Activated T-cell treated with anti-CD3 and anti-CD28 coated beads, Interleukin-2, amount 50 U/mL, for 24 hours (primary cell): ENCODE measurements around the gene ZNF513.

Source experiments
- DNase-seq: peaks from one replicate; pipeline ENCODE4 v3.0.0-alpha.2; 2020
- H3K27ac Mint-ChIP-seq: 2 replicates; pipeline ENCODE4 v1.8.0; 2020; ENCODE audit warnings: mild to moderate bottlenecking, mixed read lengths
- H3K27me3 Mint-ChIP-seq: 2 replicates; pipeline ENCODE4 v1.8.0; 2020; ENCODE audit warnings: mixed read lengths
- H3K36me3 Mint-ChIP-seq: 2 replicates; pipeline ENCODE4 v1.8.0; 2020; ENCODE audit warnings: low read depth, mixed read lengths
- H3K4me1 Mint-ChIP-seq: 2 replicates; pipeline ENCODE4 v1.8.0; 2020; ENCODE audit warnings: low read depth, mixed read lengths
- H3K4me3 Mint-ChIP-seq: 2 replicates; pipeline ENCODE4 v1.8.0; 2020; ENCODE audit warnings: mild to moderate bottlenecking, moderate library complexity, mixed read lengths
- H3K9me3 Mint-ChIP-seq: 2 replicates; pipeline ENCODE4 v1.8.0; 2020; ENCODE audit warnings: mixed read lengths

The ZNF513 gene

GRCh38 chr2:27376151-27376865, 4.2 kb downstream of the ZNF513 start:
- Mint-ChIP-seq H3K9me3 (no peaks in the 10 kb centered on the region), H3K27ac (peak overlapping the region; percentile 83), H3K4me3 (no peak overlapping the region), H3K4me1 (peaks cover 58% of the 10 kb centered on the region), H3K36me3 (peaks cover 96% of the 10 kb centered on the region), H3K27me3 (no peaks in the 10 kb centered on the region)
- DNase-seq: no peak

- peak overlapping the region; percentile 83 for H3K27ac Mint-ChIP-seq
- H3K9me3 Mint-ChIP-seq: no peaks in the 10 kb centered on the region
- peaks cover 52% of the 10 kb centered on the region for H3K4me1 Mint-ChIP-seq
- no peak for DNase-seq
- H3K4me3 Mint-ChIP-seq: no peak overlapping the region
- H3K27me3 Mint-ChIP-seq: no peaks in the 10 kb centered on the region
- H3K36me3 Mint-ChIP-seq: peaks cover 94% of the 10 kb centered on the region
Measured at GRCh38 chr2:27375513-27376099, 4.9 kb downstream of the ZNF513 start.

- peaks cover 93% of the 10 kb centered on the region for H3K36me3 Mint-ChIP-seq
- peak overlapping the region; percentile 84 for H3K27ac Mint-ChIP-seq
- no peaks in the 10 kb centered on the region for H3K9me3 Mint-ChIP-seq
- peaks cover 49% of the 10 kb centered on the region for H3K4me1 Mint-ChIP-seq
- H3K4me3 Mint-ChIP-seq: no peak overlapping the region
- H3K27me3 Mint-ChIP-seq: no peaks in the 10 kb centered on the region
- no peak for DNase-seq
Measured at GRCh38 chr2:27373567-27373966, 7.0 kb downstream of the ZNF513 start.

DNA sequence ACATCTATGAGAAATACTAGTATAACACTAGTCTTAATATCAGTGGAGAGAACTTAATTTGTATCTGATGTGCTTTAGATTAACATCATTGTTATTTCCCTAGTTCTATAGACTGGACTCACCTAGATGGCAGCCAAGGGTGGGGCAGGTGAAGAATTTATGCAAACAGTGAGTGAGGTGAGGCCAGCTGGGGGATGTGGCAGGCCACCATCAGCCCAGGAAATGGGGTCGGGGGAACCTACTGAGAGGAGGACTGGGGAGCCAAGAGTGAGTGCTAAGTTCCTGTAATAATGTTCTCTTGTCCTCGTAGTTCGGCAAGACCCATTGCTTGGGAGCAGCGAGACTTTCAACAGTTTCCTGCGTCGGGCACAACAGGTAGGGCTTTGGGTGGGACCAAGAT, 7.6 kb downstream of the ZNF513 start:
- Mint-ChIP-seq H3K4me3 (peak overlapping the region; percentile 94), H3K9me3 (no peaks in the 10 kb centered on the region), H3K36me3 (peaks cover 93% of the 10 kb centered on the region), H3K4me1 (peaks cover 48% of the 10 kb centered on the region), H3K27me3 (no peaks in the 10 kb centered on the region), H3K27ac (peak overlapping the region; percentile 96)
- DNase-seq: no peak

GRCh38 chr2:27370816-27371620, 9.5 kb downstream of the ZNF513 start:
- H3K36me3 Mint-ChIP-seq: peaks cover 91% of the 10 kb centered on the region
- DNase-seq: peak; percentile 71
- peaks cover 51% of the 10 kb centered on the region for H3K4me1 Mint-ChIP-seq

GRCh38 chr2:27370026-27370815, 10.3 kb downstream of the ZNF513 start, which contains the start of the genes EIF2B4 and SNX17:
TSS of gene EIF2B4 (minus strand) at chr2:27370338. CDS start at chr2:27370314, 24 bp downstream.
TSS of gene SNX17 (plus strand) at chr2:27370616. CDS start at chr2:27370744, 128 bp downstream.
- peak; percentile 99 for DNase-seq
- H3K4me3 Mint-ChIP-seq: peak within 1 kb of the TSS; percentile 94
- no peaks in the 10 kb centered on the region for H3K9me3 Mint-ChIP-seq
- no peaks in the 10 kb centered on the region for H3K27me3 Mint-ChIP-seq
- peak within 1 kb of the TSS; percentile 96 for H3K27ac Mint-ChIP-seq
- H3K4me1 Mint-ChIP-seq: peaks cover 51% of the 10 kb centered on the region
- peaks cover 90% of the 10 kb centered on the region for H3K36me3 Mint-ChIP-seq

More at GRCh38 chr2:27370816-27371620, 9.5 kb downstream of the ZNF513 start:
- H3K4me3 Mint-ChIP-seq: peak overlapping the region; percentile 94
- H3K9me3 Mint-ChIP-seq: no peaks in the 10 kb centered on the region
- peak overlapping the region; percentile 96 for H3K27ac Mint-ChIP-seq
- H3K27me3 Mint-ChIP-seq: no peaks in the 10 kb centered on the region

DNA sequence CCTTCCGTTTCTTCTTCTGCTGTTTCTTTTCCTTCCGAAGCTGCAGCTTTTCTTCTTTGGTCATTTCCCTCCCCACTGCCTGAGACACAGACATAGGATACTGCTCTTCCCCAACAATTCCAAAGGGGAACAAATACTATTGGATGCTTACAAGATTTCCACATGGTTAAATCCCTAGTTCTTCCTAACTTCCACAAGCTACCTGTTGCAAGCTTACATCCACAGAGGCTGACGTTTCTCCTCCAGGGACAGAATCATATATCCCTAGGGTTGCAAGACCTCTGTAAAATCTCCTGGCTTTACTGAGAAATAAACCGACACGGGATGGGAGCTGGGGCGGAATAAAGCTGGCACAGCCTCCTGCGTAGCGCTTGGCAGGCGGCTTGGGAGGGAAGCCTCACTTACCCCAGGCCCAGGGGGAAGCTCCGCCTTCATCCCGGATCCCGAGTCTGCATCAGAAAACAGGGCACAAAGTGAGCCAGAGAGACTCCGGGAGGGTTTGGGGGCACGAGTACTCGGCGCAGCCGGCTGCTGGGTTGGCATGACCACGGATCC, 11.0 kb downstream of the ZNF513 start:
- peak overlapping the region; percentile 96 for H3K27ac Mint-ChIP-seq
- peaks cover 50% of the 10 kb centered on the region for H3K4me1 Mint-ChIP-seq
- H3K27me3 Mint-ChIP-seq: no peaks in the 10 kb centered on the region
- no peak for DNase-seq
- no peaks in the 10 kb centered on the region for H3K9me3 Mint-ChIP-seq
- peak overlapping the region; percentile 94 for H3K4me3 Mint-ChIP-seq
- H3K36me3 Mint-ChIP-seq: peaks cover 90% of the 10 kb centered on the region

DNA sequence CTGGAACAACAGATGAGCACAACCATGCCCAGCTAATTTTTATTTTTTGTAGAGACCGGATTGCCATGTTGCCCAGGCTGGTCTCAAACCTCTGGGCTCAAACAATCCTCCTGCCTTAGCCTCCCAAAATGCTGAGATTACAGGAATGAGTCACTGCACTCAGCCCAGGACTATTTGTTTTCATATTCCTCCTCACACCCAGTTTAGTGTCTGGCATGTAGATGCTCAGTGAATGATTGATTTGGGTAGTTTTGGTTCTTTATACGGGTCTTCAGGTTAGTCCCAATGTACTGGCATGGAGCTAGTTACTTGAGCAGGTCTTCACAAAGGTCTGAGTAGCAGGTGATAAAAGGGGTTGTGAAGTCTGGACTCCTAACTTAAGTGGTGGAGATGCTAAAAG, 16.6 kb downstream of the ZNF513 start:
- no peak for DNase-seq
- H3K27me3 Mint-ChIP-seq: no peaks in the 10 kb centered on the region
- H3K27ac Mint-ChIP-seq: peak overlapping the region; percentile 31
- H3K36me3 Mint-ChIP-seq: peaks cover 73% of the 10 kb centered on the region
- peaks cover 24% of the 10 kb centered on the region for H3K4me1 Mint-ChIP-seq
- no peak overlapping the region for H3K4me3 Mint-ChIP-seq
- no peaks in the 10 kb centered on the region for H3K9me3 Mint-ChIP-seq

GRCh38 chr2:27362678-27363420, 17.7 kb downstream of the ZNF513 start:
- H3K4me3 Mint-ChIP-seq: no peak overlapping the region
- no peaks in the 10 kb centered on the region for H3K9me3 Mint-ChIP-seq
- H3K36me3 Mint-ChIP-seq: peaks cover 73% of the 10 kb centered on the region
- no peaks in the 10 kb centered on the region for H3K27me3 Mint-ChIP-seq
- peaks cover 24% of the 10 kb centered on the region for H3K4me1 Mint-ChIP-seq
- peak overlapping the region; percentile 23 for H3K27ac Mint-ChIP-seq
- DNase-seq: no peak

- peaks cover 57% of the 10 kb centered on the region for H3K4me1 Mint-ChIP-seq
Measured at GRCh38 chr2:27356382-27357181, 24.0 kb downstream of the ZNF513 start, which contains the start of gene GTF3C2. TSS of gene GTF3C2 (minus strand) at chr2:27356764. CDS start at chr2:27343554, 13,210 bp downstream.

DNA sequence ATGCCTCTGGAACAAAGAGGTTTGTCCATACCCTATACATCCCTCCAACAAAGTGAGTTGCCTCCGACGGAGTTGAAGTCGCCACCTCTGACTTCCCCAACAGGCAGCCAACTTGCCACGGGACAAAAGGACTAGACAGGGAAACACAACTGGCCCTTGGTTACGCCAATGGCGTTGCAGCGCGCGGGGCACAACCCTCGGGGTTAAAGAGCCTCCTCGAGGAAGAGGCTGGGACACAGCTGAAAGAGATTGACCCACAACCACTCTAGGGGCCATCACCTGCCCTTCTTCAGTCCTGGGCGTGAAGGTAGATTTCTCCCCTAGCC, 24.5 kb downstream of the ZNF513 start:
- Mint-ChIP-seq H3K9me3 (no peaks in the 10 kb centered on the region), H3K4me3 (peak overlapping the region; percentile 91), H3K27me3 (no peaks in the 10 kb centered on the region), H3K4me1 (peaks cover 58% of the 10 kb centered on the region), H3K36me3 (peaks cover 52% of the 10 kb centered on the region), H3K27ac (peak overlapping the region; percentile 98)
- DNase-seq: no peak

More at GRCh38 chr2:27356382-27357181, 24.0 kb downstream of the ZNF513 start, which contains the start of gene GTF3C2:
- DNase-seq: peak; percentile 93
- Mint-ChIP-seq H3K27me3 (no peaks in the 10 kb centered on the region), H3K36me3 (peaks cover 51% of the 10 kb centered on the region), H3K27ac (peak within 1 kb of the TSS; percentile 98), H3K4me3 (peak within 1 kb of the TSS; percentile 91), H3K9me3 (no peaks in the 10 kb centered on the region)

GRCh38 chr2:27354597-27354927, 26.0 kb downstream of the ZNF513 start:
- Mint-ChIP-seq H3K27ac (no peak overlapping the region), H3K4me3 (peak overlapping the region; percentile 91), H3K4me1 (peaks cover 61% of the 10 kb centered on the region), H3K27me3 (no peaks in the 10 kb centered on the region), H3K9me3 (no peaks in the 10 kb centered on the region), H3K36me3 (peaks cover 52% of the 10 kb centered on the region)
- DNase-seq: no peak
